OCI-LY3 (cell line): ENCODE results near the gene FOLR1.

ENCODE experiments used
- EZH2phosphoT487 ChIP-seq: fragments of 200-600 bp; shearing (Covaris generic); IDR thresholded peaks from 2 replicates; pipeline ENCODE4 v1.6.1; 2018; ENCODE audit warnings: antibody characterized with exemption, mixed run types, low read depth
- TF ChIP-seq, protein P1 (sequence below): fragments of 200-600, 300-600 bp; sonication (generic); IDR thresholded peaks from 2 replicates; pipeline ENCODE4 v1.5.1; 2014; ENCODE audit warnings: antibody characterized with exemption, low read length, low read depth

DNA sequence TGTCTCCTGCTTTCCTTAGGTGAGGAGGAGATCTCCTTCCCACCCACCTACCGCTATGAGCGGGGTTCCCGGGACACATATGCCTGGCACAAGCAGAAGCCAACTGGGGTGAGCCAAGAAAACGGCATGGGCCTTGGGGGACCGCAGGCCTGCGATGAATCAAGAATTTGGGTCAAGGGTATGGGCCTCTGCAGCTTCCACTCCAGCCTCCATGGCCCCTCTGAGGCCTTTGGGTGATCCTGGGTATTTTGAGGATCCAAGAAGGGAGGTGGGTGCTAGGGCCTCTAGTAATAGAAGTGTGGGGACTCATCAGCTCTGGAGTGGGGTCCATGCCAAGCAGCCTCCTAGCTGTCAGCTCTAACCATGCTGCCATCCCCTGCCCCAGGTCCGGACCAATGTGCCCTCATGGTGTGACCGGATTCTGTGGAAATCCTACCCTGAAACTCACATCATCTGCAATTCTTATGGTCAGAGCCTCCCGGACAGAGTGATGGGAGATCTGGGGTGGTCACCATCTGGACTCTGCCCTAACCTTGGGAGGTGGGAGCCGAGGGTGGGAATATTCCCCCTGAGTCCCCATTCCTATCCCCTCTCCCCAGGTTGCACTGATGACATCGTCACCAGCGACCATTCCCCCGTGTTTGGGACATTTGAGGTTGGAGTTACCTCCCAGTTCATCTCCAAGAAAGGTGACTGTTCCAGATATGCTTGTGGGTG, 41.3 kb downstream of the FOLR1 start:
- TF ChIP-seq, protein P1, sequence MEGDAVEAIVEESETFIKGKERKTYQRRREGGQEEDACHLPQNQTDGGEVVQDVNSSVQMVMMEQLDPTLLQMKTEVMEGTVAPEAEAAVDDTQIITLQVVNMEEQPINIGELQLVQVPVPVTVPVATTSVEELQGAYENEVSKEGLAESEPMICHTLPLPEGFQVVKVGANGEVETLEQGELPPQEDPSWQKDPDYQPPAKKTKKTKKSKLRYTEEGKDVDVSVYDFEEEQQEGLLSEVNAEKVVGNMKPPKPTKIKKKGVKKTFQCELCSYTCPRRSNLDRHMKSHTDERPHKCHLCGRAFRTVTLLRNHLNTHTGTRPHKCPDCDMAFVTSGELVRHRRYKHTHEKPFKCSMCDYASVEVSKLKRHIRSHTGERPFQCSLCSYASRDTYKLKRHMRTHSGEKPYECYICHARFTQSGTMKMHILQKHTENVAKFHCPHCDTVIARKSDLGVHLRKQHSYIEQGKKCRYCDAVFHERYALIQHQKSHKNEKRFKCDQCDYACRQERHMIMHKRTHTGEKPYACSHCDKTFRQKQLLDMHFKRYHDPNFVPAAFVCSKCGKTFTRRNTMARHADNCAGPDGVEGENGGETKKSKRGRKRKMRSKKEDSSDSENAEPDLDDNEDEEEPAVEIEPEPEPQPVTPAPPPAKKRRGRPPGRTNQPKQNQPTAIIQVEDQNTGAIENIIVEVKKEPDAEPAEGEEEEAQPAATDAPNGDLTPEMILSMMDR = no peak
- no peak for TF ChIP-seq EZH2phosphoT487
